ENCODE results near the gene GAP43. TPM values are rescaled to one million over a fixed set of nuclear protein-coding genes. Genes with fewer than 3 reads are reported as not detected.

The GAP43 gene
- total and polyA plus RNA-seq, 2 of the 4 experiments (the other 2 are of a cell fraction), result 0.36 to 0.51 TPM

- no CpG with 5 or more reads among the region's 1 CpG for WGBS, 2 experiments (ENCODE audit: extremely low coverage in 2 of 2, insufficient read length in 1 of 2)
- Histone ChIP-seq H3K14ac (replicated peaks; ENCODE audit: low read depth, low read length) (no peak overlapping the region), H4K8ac (ENCODE audit: low read depth in 2 of 2, low read length in 2 of 2) (no peak overlapping the region), H4K5ac (ENCODE audit: low read depth, low read length) (no peak overlapping the region), H2BK120ac (ENCODE audit: low read depth, low read length) (no peak overlapping the region), H3K23ac (ENCODE audit: low read depth, low read length) (no peak overlapping the region), H3K36me3 (ENCODE audit: control insufficient read depth, insufficient read depth, low read length) (no peaks in the 10 kb centered on the region), H3K27me3 (ENCODE audit: control insufficient read depth, insufficient read depth, low read length) (no peaks in the 10 kb centered on the region; the same call in 1 of the 2 replicates), H2BK15ac (ENCODE audit: low read depth, low read length) (no peak overlapping the region), H3K4me1 (ENCODE audit: control insufficient read depth, insufficient read depth, low read length) (no peaks in the 10 kb centered on the region), H3K4ac (ENCODE audit: low read depth, low read length) (no peak overlapping the region), H2AK5ac (ENCODE audit: low read depth, low read length) (no peak overlapping the region), H3K9ac (ENCODE audit: low read depth, low read length) (no peak overlapping the region), H3K27ac (ENCODE audit: insufficient read depth, low read length) (no peak overlapping the region), H3K4me2 (ENCODE audit: low read depth, low read length) (no peak overlapping the region), H3K9me3 (ENCODE audit: control insufficient read depth, insufficient read depth, low read length) (no peaks in the 10 kb centered on the region), H2AFZ (replicated peaks; ENCODE audit: low read length, poor library complexity) (no peak overlapping the region), H2AK9ac (replicated peaks; ENCODE audit: low read depth, low read length, poor library complexity) (no peak overlapping the region), H4K91ac (ENCODE audit: insufficient read depth, low read depth, low read length) (no peak overlapping the region), H3K79me1 (ENCODE audit: low read depth in 1 of 2, low read length in 2 of 2) (no peaks in the 10 kb centered on the region), H4K20me1 (ENCODE audit: insufficient read depth, low read length) (no peaks in the 10 kb centered on the region), H3K18ac (ENCODE audit: low read depth, low read length) (no peak overlapping the region), H2BK5ac (ENCODE audit: low read depth, low read length, poor library complexity, severe bottlenecking) (no peak overlapping the region), H3K4me3 (ENCODE audit: insufficient read depth, low read depth, low read length) (no peak overlapping the region), H3K56ac (ENCODE audit: extremely low read depth, insufficient read depth, low read length) (no peak overlapping the region), H2BK20ac (ENCODE audit: low read depth, low read length) (no peak overlapping the region), H3K9me1 (ENCODE audit: insufficient read depth, low read length) (no peaks in the 10 kb centered on the region)
- no TSS peak for BruUV-seq (replicated peaks)
- CTCF ChIA-PET, result no interaction called here
- in situ Hi-C loops (cut with MboI; ENCODE audit: low sequenced_read_pairs) (no loop called here), intact Hi-C loops (cut with micrococcal nuclease) (no loop called here), dilution Hi-C loops (cut with HindIII; ENCODE audit: low sequenced_read_pairs, unreplicated experiment) (no loop called here)
- POLR2A ChIA-PET (ENCODE audit: unreplicated experiment), result no interaction called here
- DNase-seq (no peak), ATAC-seq (ENCODE audit: low read depth) (no peak)
- TF ChIP-seq FOS (IDR thresholded peaks at IDR 0.05; ENCODE audit: low read depth, low read length) (no peak), ELK1 (IDR thresholded peaks at IDR 0.05; ENCODE audit: borderline replicate concordance, low read depth, low read length) (no peak), RFX5 (IDR thresholded peaks at IDR 0.05; ENCODE audit: low read depth, low read length) (no peak), USF2 (IDR thresholded peaks at IDR 0.05; ENCODE audit: low read depth, low read length) (no peak), NFE2L2 (IDR thresholded peaks at IDR 0.05; ENCODE audit: low read depth, low read length) (no peak), MAZ (IDR thresholded peaks at IDR 0.05; ENCODE audit: borderline replicate concordance, low read depth, low read length) (no peak), BHLHE40 (IDR thresholded peaks at IDR 0.05; ENCODE audit: low read depth, low read length) (no peak), CTCF (conservative IDR thresholded peaks at IDR 0.05; ENCODE audit: low read depth, low read length) (no peak), MAFK (IDR thresholded peaks at IDR 0.05; ENCODE audit: low read depth, low read length) (no peak), CHD1 (IDR thresholded peaks at IDR 0.05; ENCODE audit: low read depth, low read length) (no peak), CEBPB (IDR thresholded peaks at IDR 0.05; ENCODE audit: low read depth, low read length) (no peak), RAD21 (IDR thresholded peaks at IDR 0.05; ENCODE audit: low read length) (no peak)
Measured at GRCh38 chr3:115712871-115713270, 89.6 kb downstream of the GAP43 start.
